ENCODE measurements around the gene ZNF227. TPM values are rescaled to one million over a fixed set of nuclear protein-coding genes. Genes with fewer than 3 reads are reported as not detected.

The ZNF227 gene
- total RNA-seq, 1 experiment from 2014 or later = 22.6 TPM

GRCh38 chr19:44232867-44233266 lies 20.5 kb downstream of the ZNF227 start:
- no peak overlapping the region for H2BK12ac ChIP-seq (ENCODE audit: insufficient read length, low read depth, low read length)

More at GRCh38 chr19:44232867-44233266, 20.5 kb downstream of the ZNF227 start:
- Histone ChIP-seq H3K4me1 (ENCODE audit: insufficient read depth, low read length) (no peaks in the 10 kb centered on the region), H3K23ac (ENCODE audit: insufficient read length, low read depth, low read length) (no peak overlapping the region), H4K8ac (replicated peaks; ENCODE audit: insufficient read length, low read depth, low read length) (no peak overlapping the region), H3K9ac (ENCODE audit: extremely low read depth, insufficient read length, low read length) (no peak overlapping the region), H3K9me3 (ENCODE audit: control insufficient read depth, low read depth, low read length) (peaks cover 11% of the 10 kb centered on the region), H3T11ph (ENCODE audit: low read length) (no peak overlapping the region), H2BK5ac (ENCODE audit: insufficient read length, low read length) (no peak overlapping the region), H3K14ac (ENCODE audit: insufficient read depth, low read length) (no peak overlapping the region), H2BK120ac (ENCODE audit: low read depth, low read length, poor library complexity, severe bottlenecking) (no peak overlapping the region), H2AFZ (ENCODE audit: low read length) (no peak overlapping the region), H2BK15ac (ENCODE audit: low read depth, low read length) (no peak overlapping the region), H4K20me1 (ENCODE audit: control insufficient read depth, insufficient read depth, insufficient read length) (no peaks in the 10 kb centered on the region), H3K4me2 (ENCODE audit: insufficient read depth, insufficient read length, low read length) (no peak overlapping the region), H3K27me3 (ENCODE audit: insufficient read depth, low read length) (no peaks in the 10 kb centered on the region), H4K91ac (ENCODE audit: insufficient read length, low read depth, low read length) (no peak overlapping the region), H3K56ac (ENCODE audit: insufficient read length, low read depth, low read length) (no peak overlapping the region), H2AK5ac (ENCODE audit: insufficient read length, low read length) (no peak overlapping the region), H3K27ac (ENCODE audit: insufficient read length, low read depth, low read length) (no peak overlapping the region), H3K79me1 (ENCODE audit: insufficient read depth, low read depth, low read length, poor library complexity, severe bottlenecking) (no peaks in the 10 kb centered on the region), H3K79me2 (ENCODE audit: insufficient read depth, low read length) (no peaks in the 10 kb centered on the region), H3K18ac (ENCODE audit: insufficient read length, low read depth, low read length) (no peak overlapping the region), H4K5ac (ENCODE audit: insufficient read length, low read depth, low read length) (no peak overlapping the region), H2BK20ac (ENCODE audit: low read depth, low read length, poor library complexity, severe bottlenecking) (no peak overlapping the region), H3K4ac (ENCODE audit: low read depth, low read length) (no peak overlapping the region), H3K23me2 (ENCODE audit: insufficient read length, low read depth, low read length, poor library complexity, severe bottlenecking) (no peaks in the 10 kb centered on the region)
- H3K27me3 Mint-ChIP-seq (ENCODE audit: low read depth) = no peaks in the 10 kb centered on the region
- H3K4me3 Mint-ChIP-seq = no peak overlapping the region
- H3K4me1 Mint-ChIP-seq = no peaks in the 10 kb centered on the region
- H3K36me3 Mint-ChIP-seq (ENCODE audit: insufficient read depth in 1 of 3, low read depth in 3 of 3) = peaks cover 86 to 97% (median 89%) of the 10 kb centered on the region in 3 experiments
- H3K9me3 Mint-ChIP-seq = peaks cover 41 to 57% of the 10 kb centered on the region in 2 experiments
- no peak for DNase-seq
- TF ChIP-seq, protein P1, sequence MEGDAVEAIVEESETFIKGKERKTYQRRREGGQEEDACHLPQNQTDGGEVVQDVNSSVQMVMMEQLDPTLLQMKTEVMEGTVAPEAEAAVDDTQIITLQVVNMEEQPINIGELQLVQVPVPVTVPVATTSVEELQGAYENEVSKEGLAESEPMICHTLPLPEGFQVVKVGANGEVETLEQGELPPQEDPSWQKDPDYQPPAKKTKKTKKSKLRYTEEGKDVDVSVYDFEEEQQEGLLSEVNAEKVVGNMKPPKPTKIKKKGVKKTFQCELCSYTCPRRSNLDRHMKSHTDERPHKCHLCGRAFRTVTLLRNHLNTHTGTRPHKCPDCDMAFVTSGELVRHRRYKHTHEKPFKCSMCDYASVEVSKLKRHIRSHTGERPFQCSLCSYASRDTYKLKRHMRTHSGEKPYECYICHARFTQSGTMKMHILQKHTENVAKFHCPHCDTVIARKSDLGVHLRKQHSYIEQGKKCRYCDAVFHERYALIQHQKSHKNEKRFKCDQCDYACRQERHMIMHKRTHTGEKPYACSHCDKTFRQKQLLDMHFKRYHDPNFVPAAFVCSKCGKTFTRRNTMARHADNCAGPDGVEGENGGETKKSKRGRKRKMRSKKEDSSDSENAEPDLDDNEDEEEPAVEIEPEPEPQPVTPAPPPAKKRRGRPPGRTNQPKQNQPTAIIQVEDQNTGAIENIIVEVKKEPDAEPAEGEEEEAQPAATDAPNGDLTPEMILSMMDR (conservative IDR thresholded peaks at IDR 0.05) = no peak
- no CpG with 5 or more reads among the region's 3 CpGs for WGBS (ENCODE audit: extremely low coverage, insufficient read length, low lambda C conversion rate)
- H3K27ac Mint-ChIP-seq = no peak overlapping the region

Data from H9 (cell line).